ENCODE data around the gene ZNHIT2.

The ZNHIT2 gene

GRCh38 chr11:65134240-65134951, 16.9 kb upstream of the ZNHIT2 start, which contains the start of gene SYVN1:
TSS of gene SYVN1 (minus strand) at chr11:65134519. CDS start at chr11:65133601, 918 bp downstream.
- peak within 1 kb of the TSS; percentile 98 for H3K9ac ChIP-seq (ENCODE audit: low read depth, low read length)
- H3K4me3 ChIP-seq (ENCODE audit: low read length), result peak within 1 kb of the TSS; percentile 83
- peaks cover 31% of the 10 kb centered on the region for H3K36me3 ChIP-seq (ENCODE audit: insufficient read depth, low read length)
- H3K27me3 ChIP-seq (ENCODE audit: insufficient read depth, low read length), result no peaks in the 10 kb centered on the region
- H3K9me3 ChIP-seq (ENCODE audit: insufficient read depth, low read depth, low read length), result no peaks in the 10 kb centered on the region
- H3K27ac ChIP-seq (ENCODE audit: low read depth, low read length), result peak within 1 kb of the TSS; percentile 94
- WGBS, result under 1% methylated on average over 60 of the region's 60 CpGs
- H3K4me1 ChIP-seq (ENCODE audit: insufficient read depth, low read length), result 0 out of 2 replicates have a peak, but pooled peaks cover 2% of the 10 kb centered on the region

- Histone ChIP-seq H3K9ac (ENCODE audit: low read depth, low read length) (peak overlapping the region; percentile 98), H3K9me3 (ENCODE audit: insufficient read depth, low read depth, low read length) (no peaks in the 10 kb centered on the region), H3K4me1 (ENCODE audit: insufficient read depth, low read length) (0 out of 2 replicates have a peak, but pooled peaks cover 2% of the 10 kb centered on the region), H3K4me3 (ENCODE audit: low read length) (peak overlapping the region; percentile 83), H3K27ac (ENCODE audit: low read depth, low read length) (peak overlapping the region; percentile 94), H3K27me3 (ENCODE audit: insufficient read depth, low read length) (no peaks in the 10 kb centered on the region), H3K36me3 (ENCODE audit: insufficient read depth, low read length) (peaks cover 38% of the 10 kb centered on the region)
- WGBS, result under 1% methylated on average over 20 of the region's 20 CpGs
These were observed 16.2 kb upstream of the ZNHIT2 start for GRCh38 chr11:65133724-65134123.

- H3K27ac ChIP-seq (ENCODE audit: low read depth, low read length), result peak overlapping the region; percentile 94
- 0 out of 2 replicates have a peak, but pooled peaks cover 2% of the 10 kb centered on the region for H3K4me1 ChIP-seq (ENCODE audit: insufficient read depth, low read length)
- H3K27me3 ChIP-seq (ENCODE audit: insufficient read depth, low read length), result no peaks in the 10 kb centered on the region
- peaks cover 43% of the 10 kb centered on the region for H3K36me3 ChIP-seq (ENCODE audit: insufficient read depth, low read length)
- peak overlapping the region; percentile 83 for H3K4me3 ChIP-seq (ENCODE audit: low read length)
- peak overlapping the region; percentile 98; the same call in 1 of the 2 replicates for H3K9ac ChIP-seq (ENCODE audit: low read depth, low read length)
- 52% methylated on average over 18 of the region's 18 CpGs for WGBS
- no peaks in the 10 kb centered on the region for H3K9me3 ChIP-seq (ENCODE audit: insufficient read depth, low read depth, low read length)
These were observed 15.6 kb upstream of the ZNHIT2 start for GRCh38 chr11:65132988-65133700.

DNA sequence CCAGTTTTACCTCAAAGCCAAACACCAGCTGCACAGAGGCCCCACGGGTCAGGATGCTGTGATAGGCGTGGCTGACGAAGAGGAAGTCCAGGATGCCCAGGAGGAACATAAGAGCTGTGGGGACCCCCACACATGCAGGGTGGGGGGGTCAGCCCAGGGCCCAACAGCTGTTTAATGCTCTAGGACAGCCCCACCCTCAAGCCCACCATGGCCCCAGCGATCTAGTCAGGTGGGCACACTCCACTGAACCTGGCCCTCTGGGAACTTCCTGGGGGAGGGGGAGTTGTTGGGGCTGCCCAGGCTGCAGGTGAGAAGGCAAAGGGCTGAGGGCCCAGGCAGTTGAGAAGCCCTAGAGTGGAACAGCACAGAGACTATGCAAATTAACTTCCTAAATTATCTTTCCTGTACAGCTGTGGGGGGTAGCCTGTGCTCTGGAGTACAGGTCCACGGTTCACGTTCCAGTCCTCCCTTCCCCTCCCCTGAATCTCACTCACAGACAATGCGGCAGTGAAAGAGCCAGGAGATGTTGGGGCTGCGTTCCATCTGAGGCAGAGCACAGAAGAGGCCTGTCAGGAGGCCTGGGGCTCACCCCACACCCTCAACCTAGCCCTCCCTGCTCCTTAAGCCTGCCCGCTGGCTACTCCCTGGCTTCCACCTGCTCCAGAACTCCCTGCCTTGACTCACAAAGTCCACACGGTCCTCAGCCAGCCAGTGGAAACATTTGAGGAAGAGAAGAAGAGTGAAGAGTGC, 14.9 kb upstream of the ZNHIT2 start:
- no peaks in the 10 kb centered on the region for H3K27me3 ChIP-seq (ENCODE audit: insufficient read depth, low read length)
- no peak overlapping the region for H3K4me3 ChIP-seq (ENCODE audit: low read length)
- no peak overlapping the region for H3K27ac ChIP-seq (ENCODE audit: low read depth, low read length)
- 90% methylated on average over 10 of the region's 10 CpGs for WGBS
- no peak overlapping the region for H3K9ac ChIP-seq (ENCODE audit: low read depth, low read length)
- 0 out of 2 replicates have a peak, but pooled peaks cover 2% of the 10 kb centered on the region for H3K4me1 ChIP-seq (ENCODE audit: insufficient read depth, low read length)
- no peaks in the 10 kb centered on the region for H3K9me3 ChIP-seq (ENCODE audit: insufficient read depth, low read depth, low read length)
- H3K36me3 ChIP-seq (ENCODE audit: insufficient read depth, low read length), result peaks cover 49% of the 10 kb centered on the region

- Histone ChIP-seq H3K9me3 (ENCODE audit: insufficient read depth, low read depth, low read length) (no peaks in the 10 kb centered on the region), H3K4me3 (ENCODE audit: low read length) (no peak overlapping the region), H3K27ac (ENCODE audit: low read depth, low read length) (no peak overlapping the region), H3K27me3 (ENCODE audit: insufficient read depth, low read length) (no peaks in the 10 kb centered on the region), H3K4me1 (ENCODE audit: insufficient read depth, low read length) (0 out of 2 replicates have a peak, but pooled peaks cover 2% of the 10 kb centered on the region), H3K9ac (ENCODE audit: low read depth, low read length) (no peak overlapping the region), H3K36me3 (ENCODE audit: insufficient read depth, low read length) (peaks cover 55% of the 10 kb centered on the region)
- WGBS, result 95% methylated on average over 6 of the region's 6 CpGs
These were observed 14.4 kb upstream of the ZNHIT2 start for GRCh38 chr11:65131895-65132237.

- H3K4me1 ChIP-seq (ENCODE audit: insufficient read depth, low read length), result 0 out of 2 replicates have a peak, but pooled peaks cover 2% of the 10 kb centered on the region
- no peaks in the 10 kb centered on the region for H3K27me3 ChIP-seq (ENCODE audit: insufficient read depth, low read length)
- H3K36me3 ChIP-seq (ENCODE audit: insufficient read depth, low read length), result peaks cover 60% of the 10 kb centered on the region
- no peak overlapping the region for H3K9ac ChIP-seq (ENCODE audit: low read depth, low read length)
- WGBS, result 91% methylated on average over 3 of the region's 3 CpGs
- no peaks in the 10 kb centered on the region for H3K9me3 ChIP-seq (ENCODE audit: insufficient read depth, low read depth, low read length)
- H3K4me3 ChIP-seq (ENCODE audit: low read length), result no peak overlapping the region
- no peak overlapping the region for H3K27ac ChIP-seq (ENCODE audit: low read depth, low read length)
These were observed 13.9 kb upstream of the ZNHIT2 start for GRCh38 chr11:65131417-65131776.

DNA sequence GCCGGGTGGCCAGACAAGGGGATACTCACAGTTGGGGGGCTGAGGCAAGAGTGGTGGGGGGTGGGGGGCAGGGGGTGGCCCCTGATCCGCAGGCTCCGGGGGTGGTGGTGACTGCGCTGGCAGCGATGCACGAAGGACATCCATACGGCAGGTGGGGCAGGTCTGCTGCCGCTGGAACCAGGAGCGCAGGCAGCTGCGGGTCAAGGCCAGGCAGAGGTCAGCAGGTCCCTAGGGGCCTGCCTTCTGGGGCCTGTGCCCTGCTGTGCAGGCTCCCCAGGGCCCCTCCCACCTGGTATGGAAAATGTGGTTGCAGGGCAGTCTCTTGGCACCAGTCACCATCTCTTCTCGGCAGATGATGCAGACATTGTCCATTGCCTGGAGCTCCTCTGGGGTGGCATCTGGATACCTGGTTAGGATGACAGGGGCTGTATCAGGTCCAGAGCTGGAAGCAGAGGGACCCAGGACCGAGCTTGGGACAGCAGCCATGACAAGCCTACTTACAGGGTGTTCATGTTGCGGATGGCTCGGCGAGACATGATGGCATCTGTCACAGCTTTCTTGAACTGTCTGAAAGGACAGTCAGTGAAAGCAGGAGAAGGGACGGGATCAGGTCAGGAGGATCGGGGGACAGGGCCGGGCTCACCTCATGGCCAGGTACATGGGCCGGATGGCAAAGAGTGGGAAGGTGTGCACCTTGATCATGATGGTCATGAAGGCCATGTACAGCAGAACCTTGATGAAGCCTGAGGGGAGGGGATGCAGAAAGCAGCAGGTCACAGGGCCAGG, 13.3 kb upstream of the ZNHIT2 start:
- H3K27me3 ChIP-seq (ENCODE audit: insufficient read depth, low read length), result no peaks in the 10 kb centered on the region
- peaks cover 65% of the 10 kb centered on the region for H3K36me3 ChIP-seq (ENCODE audit: insufficient read depth, low read length)
- H3K9me3 ChIP-seq (ENCODE audit: insufficient read depth, low read depth, low read length), result no peaks in the 10 kb centered on the region
- no peak overlapping the region for H3K9ac ChIP-seq (ENCODE audit: low read depth, low read length)
- H3K27ac ChIP-seq (ENCODE audit: low read depth, low read length), result no peak overlapping the region
- no peak overlapping the region for H3K4me3 ChIP-seq (ENCODE audit: low read length)
- 0 out of 2 replicates have a peak, but pooled peaks cover 2% of the 10 kb centered on the region for H3K4me1 ChIP-seq (ENCODE audit: insufficient read depth, low read length)
- WGBS, result 91% methylated on average over 19 of the region's 19 CpGs

DNA sequence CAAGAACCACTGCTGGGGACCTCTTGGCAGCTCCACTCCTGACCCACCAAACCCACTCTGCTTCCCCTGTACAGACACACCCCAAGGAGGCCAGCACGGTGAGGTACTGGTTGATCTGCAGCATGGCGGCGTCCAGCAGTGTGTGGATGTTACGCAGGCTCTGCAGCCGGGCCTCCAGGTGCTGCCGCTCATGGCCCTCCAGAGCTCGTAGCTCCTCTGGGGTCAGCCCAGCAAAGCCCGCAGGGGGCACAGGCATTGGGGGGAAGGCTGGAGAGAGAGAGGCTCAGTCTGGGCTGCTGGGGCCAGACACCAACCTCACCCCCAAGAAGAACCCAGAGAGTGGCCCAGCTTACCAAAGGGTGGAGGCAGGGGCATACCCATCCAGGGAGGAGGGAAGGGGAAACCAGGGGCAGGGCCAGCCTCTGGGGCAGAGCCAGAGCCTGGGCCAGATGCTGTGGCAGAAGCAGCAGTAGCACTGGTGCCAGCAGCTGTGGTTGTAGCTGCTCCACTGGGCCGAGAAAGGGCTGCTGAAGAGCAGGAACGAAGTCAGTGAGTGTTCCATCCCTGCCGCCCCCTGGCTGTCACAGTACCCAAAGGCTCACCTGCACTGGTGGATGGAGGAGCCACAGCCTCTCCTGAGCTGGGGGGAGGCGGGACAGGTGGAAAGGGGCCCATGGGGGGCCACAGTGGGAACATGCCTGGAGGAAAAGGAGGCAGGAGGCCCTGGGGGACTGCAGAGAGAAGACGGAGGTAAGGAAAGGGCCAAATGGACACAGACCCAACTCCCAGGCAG, 12.3 kb upstream of the ZNHIT2 start:
- Histone ChIP-seq H3K9ac (ENCODE audit: low read depth, low read length) (no peak overlapping the region), H3K4me1 (ENCODE audit: insufficient read depth, low read length) (no peaks in the 10 kb centered on the region), H3K27me3 (ENCODE audit: insufficient read depth, low read length) (no peaks in the 10 kb centered on the region), H3K4me3 (ENCODE audit: low read length) (no peak overlapping the region), H3K27ac (ENCODE audit: low read depth, low read length) (no peak overlapping the region), H3K36me3 (ENCODE audit: insufficient read depth, low read length) (peaks cover 75% of the 10 kb centered on the region), H3K9me3 (ENCODE audit: insufficient read depth, low read depth, low read length) (no peaks in the 10 kb centered on the region)
- 93% methylated on average over 13 of the region's 13 CpGs for WGBS

- Histone ChIP-seq H3K4me3 (ENCODE audit: low read length) (no peak overlapping the region), H3K27ac (ENCODE audit: low read depth, low read length) (no peak overlapping the region), H3K9me3 (ENCODE audit: insufficient read depth, low read depth, low read length) (no peaks in the 10 kb centered on the region), H3K27me3 (ENCODE audit: insufficient read depth, low read length) (no peaks in the 10 kb centered on the region), H3K4me1 (ENCODE audit: insufficient read depth, low read length) (no peaks in the 10 kb centered on the region), H3K9ac (ENCODE audit: low read depth, low read length) (no peak overlapping the region), H3K36me3 (ENCODE audit: insufficient read depth, low read length) (peaks cover 84% of the 10 kb centered on the region)
- WGBS, result 94% methylated on average over 15 of the region's 15 CpGs
These were observed 11.0 kb upstream of the ZNHIT2 start for GRCh38 chr11:65128182-65129145.

Data from HUES64 (cell line).